ENCODE data around the gene ANKRD34A. TPM values are rescaled to one million over a fixed set of nuclear protein-coding genes. Genes with fewer than 3 reads are reported as not detected.
A peak's percentile ranks its signal among the peaks of the same experiment; 100 is the strongest.

The ANKRD34A gene
- total and polyA plus RNA-seq, 2 of the 13 experiments (the other 11 are each of a cell fraction or from before 2014, with no cell fraction given), result 0.05 to 0.07 TPM

DNA sequence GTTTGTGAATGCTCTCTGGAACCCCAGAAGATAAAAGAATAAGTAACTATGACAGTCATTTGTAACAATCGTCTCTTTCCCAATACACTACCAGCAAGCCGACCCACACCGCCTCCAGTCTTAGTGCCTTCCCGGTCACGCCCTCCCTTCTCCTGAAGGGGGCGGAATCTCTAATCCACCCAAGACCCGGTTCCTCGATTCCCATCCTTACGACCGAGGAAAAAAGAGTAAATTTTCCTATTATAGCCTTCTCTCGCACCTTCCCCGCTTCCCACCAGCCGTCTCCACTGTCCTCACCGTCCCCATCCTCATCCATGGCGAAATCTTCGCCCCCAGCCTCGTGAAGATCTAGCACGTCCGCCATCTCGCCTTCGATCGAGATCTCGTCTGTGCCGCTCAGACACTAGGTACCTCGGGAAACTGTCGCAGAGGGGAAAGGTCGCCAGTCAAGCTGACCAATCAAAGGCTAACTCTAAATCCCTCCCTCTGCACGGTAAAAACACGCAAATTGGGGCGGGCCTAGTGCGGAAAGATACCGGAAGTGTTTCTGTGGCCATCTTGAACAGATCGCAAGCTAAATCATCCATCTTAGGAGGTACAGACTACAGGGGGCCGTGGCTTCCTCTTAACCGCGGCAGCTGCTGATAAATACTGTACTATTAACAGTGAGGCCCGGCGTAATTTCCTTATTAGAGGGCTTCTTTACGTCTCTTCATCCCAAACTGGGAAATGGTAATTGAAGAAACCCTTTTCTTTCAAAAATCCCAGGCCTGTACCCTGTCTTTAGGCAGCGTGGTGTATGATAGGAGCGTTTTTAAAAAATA lies 37.1 kb downstream of the ANKRD34A start, which contains the start of gene RBM8A (continued):
- TF ChIP-seq NFE2 (CRISPR knock-in tag; IDR thresholded peaks at IDR 0.05) (no peak), HMGA1 (CRISPR knock-in tag; conservative IDR thresholded peaks at IDR 0.05) (no peak), ZBTB20 (CRISPR knock-in tag; IDR thresholded peaks at IDR 0.05; ENCODE audit: borderline replicate concordance, low read depth) (peak; percentile 89), ARNT2 (CRISPR knock-in tag; IDR thresholded peaks at IDR 0.05; ENCODE audit: low read depth) (peak; percentile 68; the same call in 1 of the 2 replicates), DR1 (CRISPR knock-in tag; IDR thresholded peaks at IDR 0.05) (peak; percentile 66; the same call in 1 of the 2 replicates), JARID2 (CRISPR knock-in tag; IDR thresholded peaks at IDR 0.05; ENCODE audit: insufficient replicate concordance) (no peak), CREM (IDR thresholded peaks at IDR 0.05) (peak; percentile 89), CREM (CRISPR knock-in tag; IDR thresholded peaks at IDR 0.05) (no peak), FOSL2 (CRISPR knock-in tag; IDR thresholded peaks at IDR 0.05) (no peak; the same call in none of the 2 replicates), ZNF382 (CRISPR knock-in tag; IDR thresholded peaks at IDR 0.05; ENCODE audit: borderline replicate concordance) (no peak), SPEN (CRISPR knock-in tag; IDR thresholded peaks at IDR 0.05; ENCODE audit: low read depth) (peak; percentile 93)
- TF ChIP-seq, protein P1, sequence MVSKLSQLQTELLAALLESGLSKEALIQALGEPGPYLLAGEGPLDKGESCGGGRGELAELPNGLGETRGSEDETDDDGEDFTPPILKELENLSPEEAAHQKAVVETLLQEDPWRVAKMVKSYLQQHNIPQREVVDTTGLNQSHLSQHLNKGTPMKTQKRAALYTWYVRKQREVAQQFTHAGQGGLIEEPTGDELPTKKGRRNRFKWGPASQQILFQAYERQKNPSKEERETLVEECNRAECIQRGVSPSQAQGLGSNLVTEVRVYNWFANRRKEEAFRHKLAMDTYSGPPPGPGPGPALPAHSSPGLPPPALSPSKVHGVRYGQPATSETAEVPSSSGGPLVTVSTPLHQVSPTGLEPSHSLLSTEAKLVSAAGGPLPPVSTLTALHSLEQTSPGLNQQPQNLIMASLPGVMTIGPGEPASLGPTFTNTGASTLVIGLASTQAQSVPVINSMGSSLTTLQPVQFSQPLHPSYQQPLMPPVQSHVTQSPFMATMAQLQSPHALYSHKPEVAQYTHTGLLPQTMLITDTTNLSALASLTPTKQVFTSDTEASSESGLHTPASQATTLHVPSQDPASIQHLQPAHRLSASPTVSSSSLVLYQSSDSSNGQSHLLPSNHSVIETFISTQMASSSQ (IDR thresholded peaks at IDR 0.05; ENCODE audit: low read depth), result peak; percentile 16; the same call in 1 of the 2 replicates
- TF ChIP-seq, protein P1 (CRISPR knock-in tag; IDR thresholded peaks at IDR 0.05; ENCODE audit: borderline replicate concordance), result peak; percentile 36; the same call in 1 of the 2 replicates
- TF ChIP-seq, protein P2, sequence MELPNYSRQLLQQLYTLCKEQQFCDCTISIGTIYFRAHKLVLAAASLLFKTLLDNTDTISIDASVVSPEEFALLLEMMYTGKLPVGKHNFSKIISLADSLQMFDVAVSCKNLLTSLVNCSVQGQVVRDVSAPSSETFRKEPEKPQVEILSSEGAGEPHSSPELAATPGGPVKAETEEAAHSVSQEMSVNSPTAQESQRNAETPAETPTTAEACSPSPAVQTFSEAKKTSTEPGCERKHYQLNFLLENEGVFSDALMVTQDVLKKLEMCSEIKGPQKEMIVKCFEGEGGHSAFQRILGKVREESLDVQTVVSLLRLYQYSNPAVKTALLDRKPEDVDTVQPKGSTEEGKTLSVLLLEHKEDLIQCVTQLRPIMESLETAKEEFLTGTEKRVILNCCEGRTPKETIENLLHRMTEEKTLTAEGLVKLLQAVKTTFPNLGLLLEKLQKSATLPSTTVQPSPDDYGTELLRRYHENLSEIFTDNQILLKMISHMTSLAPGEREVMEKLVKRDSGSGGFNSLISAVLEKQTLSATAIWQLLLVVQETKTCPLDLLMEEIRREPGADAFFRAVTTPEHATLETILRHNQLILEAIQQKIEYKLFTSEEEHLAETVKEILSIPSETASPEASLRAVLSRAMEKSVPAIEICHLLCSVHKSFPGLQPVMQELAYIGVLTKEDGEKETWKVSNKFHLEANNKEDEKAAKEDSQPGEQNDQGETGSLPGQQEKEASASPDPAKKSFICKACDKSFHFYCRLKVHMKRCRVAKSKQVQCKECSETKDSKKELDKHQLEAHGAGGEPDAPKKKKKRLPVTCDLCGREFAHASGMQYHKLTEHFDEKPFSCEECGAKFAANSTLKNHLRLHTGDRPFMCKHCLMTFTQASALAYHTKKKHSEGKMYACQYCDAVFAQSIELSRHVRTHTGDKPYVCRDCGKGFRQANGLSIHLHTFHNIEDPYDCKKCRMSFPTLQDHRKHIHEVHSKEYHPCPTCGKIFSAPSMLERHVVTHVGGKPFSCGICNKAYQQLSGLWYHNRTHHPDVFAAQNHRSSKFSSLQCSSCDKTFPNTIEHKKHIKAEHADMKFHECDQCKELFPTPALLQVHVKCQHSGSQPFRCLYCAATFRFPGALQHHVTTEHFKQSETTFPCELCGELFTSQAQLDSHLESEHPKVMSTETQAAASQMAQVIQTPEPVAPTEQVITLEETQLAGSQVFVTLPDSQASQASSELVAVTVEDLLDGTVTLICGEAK (IDR thresholded peaks at IDR 0.05), result no peak
- TF ChIP-seq, protein P2 (CRISPR knock-in tag; IDR thresholded peaks at IDR 0.05), result no peak; the same call in 1 of the 2 replicates
- TF ChIP-seq, protein P3, sequence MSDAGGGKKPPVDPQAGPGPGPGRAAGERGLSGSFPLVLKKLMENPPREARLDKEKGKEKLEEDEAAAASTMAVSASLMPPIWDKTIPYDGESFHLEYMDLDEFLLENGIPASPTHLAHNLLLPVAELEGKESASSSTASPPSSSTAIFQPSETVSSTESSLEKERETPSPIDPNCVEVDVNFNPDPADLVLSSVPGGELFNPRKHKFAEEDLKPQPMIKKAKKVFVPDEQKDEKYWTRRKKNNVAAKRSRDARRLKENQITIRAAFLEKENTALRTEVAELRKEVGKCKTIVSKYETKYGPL (CRISPR knock-in tag; IDR thresholded peaks at IDR 0.05), result no peak
